Panc1 (cell line): ENCODE results near the gene DAND5.

Experiments
- POLR2AphosphoS5 ChIP-seq: IDR thresholded peaks from 2 replicates; pipeline ENCODE4 v1.6.1; 2012; ENCODE audit warnings: mild to moderate bottlenecking, low read depth, low read length, moderate library complexity
- SIN3A ChIP-seq: IDR thresholded peaks from 2 replicates; pipeline ENCODE4 v1.6.1; 2012; ENCODE audit warnings: low read depth, mild to moderate bottlenecking, low read length, moderate library complexity, borderline replicate concordance; ENCODE audit not compliant: insufficient read depth
- TCF7L2 ChIP-seq: IDR thresholded peaks from 2 replicates; pipeline ENCODE4 v1.6.1; 2011; ENCODE audit warnings: mild to moderate bottlenecking, low read depth, low read length, inconsistent platforms
- TF ChIP-seq, protein P1 (sequence below): fragments of 450-650 bp; IDR thresholded peaks from 2 replicates; pipeline ENCODE4 v1.5.1; 2017; ENCODE audit warnings: mild to moderate bottlenecking
- TF ChIP-seq, protein P2 (sequence below), 2 experiments: IDR thresholded peaks; 2 replicates each; pipeline ENCODE4 v1.6.1; 2011 to 2012; ENCODE audit warnings: low read depth in 2 of 2, control low read depth in 1 of 2, low read length in 1 of 2, mild to moderate bottlenecking in 1 of 2, moderate library complexity in 1 of 2; ENCODE audit not compliant: insufficient read depth in 1 of 2

DNA sequence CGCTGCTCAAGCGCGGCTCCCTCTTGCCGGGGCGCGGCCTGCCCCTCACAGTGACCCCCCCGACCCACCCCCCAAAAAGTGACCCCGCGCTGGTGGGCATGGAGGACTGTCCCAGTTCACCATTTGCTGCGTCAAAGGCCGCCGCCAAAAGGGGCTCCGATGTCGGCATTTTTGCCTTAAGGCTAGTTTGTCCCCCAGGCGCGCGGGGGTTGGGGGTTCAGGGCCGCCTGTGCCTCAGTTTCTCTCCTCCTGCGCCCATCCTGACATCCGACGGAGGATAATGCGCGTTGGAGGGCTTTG, 43.0 kb downstream of the DAND5 start:
- TF ChIP-seq, protein P1, sequence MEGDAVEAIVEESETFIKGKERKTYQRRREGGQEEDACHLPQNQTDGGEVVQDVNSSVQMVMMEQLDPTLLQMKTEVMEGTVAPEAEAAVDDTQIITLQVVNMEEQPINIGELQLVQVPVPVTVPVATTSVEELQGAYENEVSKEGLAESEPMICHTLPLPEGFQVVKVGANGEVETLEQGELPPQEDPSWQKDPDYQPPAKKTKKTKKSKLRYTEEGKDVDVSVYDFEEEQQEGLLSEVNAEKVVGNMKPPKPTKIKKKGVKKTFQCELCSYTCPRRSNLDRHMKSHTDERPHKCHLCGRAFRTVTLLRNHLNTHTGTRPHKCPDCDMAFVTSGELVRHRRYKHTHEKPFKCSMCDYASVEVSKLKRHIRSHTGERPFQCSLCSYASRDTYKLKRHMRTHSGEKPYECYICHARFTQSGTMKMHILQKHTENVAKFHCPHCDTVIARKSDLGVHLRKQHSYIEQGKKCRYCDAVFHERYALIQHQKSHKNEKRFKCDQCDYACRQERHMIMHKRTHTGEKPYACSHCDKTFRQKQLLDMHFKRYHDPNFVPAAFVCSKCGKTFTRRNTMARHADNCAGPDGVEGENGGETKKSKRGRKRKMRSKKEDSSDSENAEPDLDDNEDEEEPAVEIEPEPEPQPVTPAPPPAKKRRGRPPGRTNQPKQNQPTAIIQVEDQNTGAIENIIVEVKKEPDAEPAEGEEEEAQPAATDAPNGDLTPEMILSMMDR, result no peak
- no peak for TF ChIP-seq POLR2AphosphoS5
- no peak for TF ChIP-seq SIN3A
- TF ChIP-seq, protein P2, sequence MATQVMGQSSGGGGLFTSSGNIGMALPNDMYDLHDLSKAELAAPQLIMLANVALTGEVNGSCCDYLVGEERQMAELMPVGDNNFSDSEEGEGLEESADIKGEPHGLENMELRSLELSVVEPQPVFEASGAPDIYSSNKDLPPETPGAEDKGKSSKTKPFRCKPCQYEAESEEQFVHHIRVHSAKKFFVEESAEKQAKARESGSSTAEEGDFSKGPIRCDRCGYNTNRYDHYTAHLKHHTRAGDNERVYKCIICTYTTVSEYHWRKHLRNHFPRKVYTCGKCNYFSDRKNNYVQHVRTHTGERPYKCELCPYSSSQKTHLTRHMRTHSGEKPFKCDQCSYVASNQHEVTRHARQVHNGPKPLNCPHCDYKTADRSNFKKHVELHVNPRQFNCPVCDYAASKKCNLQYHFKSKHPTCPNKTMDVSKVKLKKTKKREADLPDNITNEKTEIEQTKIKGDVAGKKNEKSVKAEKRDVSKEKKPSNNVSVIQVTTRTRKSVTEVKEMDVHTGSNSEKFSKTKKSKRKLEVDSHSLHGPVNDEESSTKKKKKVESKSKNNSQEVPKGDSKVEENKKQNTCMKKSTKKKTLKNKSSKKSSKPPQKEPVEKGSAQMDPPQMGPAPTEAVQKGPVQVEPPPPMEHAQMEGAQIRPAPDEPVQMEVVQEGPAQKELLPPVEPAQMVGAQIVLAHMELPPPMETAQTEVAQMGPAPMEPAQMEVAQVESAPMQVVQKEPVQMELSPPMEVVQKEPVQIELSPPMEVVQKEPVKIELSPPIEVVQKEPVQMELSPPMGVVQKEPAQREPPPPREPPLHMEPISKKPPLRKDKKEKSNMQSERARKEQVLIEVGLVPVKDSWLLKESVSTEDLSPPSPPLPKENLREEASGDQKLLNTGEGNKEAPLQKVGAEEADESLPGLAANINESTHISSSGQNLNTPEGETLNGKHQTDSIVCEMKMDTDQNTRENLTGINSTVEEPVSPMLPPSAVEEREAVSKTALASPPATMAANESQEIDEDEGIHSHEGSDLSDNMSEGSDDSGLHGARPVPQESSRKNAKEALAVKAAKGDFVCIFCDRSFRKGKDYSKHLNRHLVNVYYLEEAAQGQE (IDR thresholded peaks at IDR 0.05; ENCODE audit: insufficient read depth in 1 of 2, low read depth in 2 of 2, low read length in 1 of 2), result no peak
- no peak for TF ChIP-seq TCF7L2
